ENCODE data around the gene RAB3D.

Gene RAB3D

DNA sequence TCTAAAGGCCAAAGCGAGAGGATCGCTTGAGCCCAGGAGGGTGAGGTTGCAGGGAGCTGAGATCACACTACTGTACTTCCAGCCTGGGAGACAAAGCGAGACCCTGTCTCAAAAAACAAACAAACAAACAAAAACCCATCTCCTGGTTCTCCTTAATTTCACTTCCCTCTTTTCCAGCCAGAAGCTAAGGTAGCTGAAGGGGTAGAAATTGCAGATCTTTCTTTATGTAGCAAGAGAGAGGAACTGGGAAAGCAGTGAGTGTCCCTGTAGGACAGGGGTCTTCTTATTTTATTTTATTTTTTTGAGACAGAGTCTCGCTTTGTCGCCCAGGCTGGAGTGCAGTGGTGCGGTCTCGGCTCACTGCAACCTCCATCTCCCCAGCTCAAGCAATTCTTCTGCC lies 48.0 kb downstream of the RAB3D start:
- TF ChIP-seq EZH2phosphoT487 (conservative IDR thresholded peaks at IDR 0.05; ENCODE audit: low read length): no peak
- TF ChIP-seq, protein P1, sequence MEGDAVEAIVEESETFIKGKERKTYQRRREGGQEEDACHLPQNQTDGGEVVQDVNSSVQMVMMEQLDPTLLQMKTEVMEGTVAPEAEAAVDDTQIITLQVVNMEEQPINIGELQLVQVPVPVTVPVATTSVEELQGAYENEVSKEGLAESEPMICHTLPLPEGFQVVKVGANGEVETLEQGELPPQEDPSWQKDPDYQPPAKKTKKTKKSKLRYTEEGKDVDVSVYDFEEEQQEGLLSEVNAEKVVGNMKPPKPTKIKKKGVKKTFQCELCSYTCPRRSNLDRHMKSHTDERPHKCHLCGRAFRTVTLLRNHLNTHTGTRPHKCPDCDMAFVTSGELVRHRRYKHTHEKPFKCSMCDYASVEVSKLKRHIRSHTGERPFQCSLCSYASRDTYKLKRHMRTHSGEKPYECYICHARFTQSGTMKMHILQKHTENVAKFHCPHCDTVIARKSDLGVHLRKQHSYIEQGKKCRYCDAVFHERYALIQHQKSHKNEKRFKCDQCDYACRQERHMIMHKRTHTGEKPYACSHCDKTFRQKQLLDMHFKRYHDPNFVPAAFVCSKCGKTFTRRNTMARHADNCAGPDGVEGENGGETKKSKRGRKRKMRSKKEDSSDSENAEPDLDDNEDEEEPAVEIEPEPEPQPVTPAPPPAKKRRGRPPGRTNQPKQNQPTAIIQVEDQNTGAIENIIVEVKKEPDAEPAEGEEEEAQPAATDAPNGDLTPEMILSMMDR (IDR thresholded peaks at IDR 0.05; ENCODE audit: insufficient read depth, low read length, poor library complexity, severe bottlenecking): no peak
- no peaks in the 10 kb centered on the region for H3K9me2 ChIP-seq (replicated peaks; ENCODE audit: insufficient read depth, low read length)
- H3K27me3 ChIP-seq (ENCODE audit: low read length): no peaks in the 10 kb centered on the region
- no peaks in the 10 kb centered on the region for H3K79me2 ChIP-seq (ENCODE audit: insufficient read depth, low read length)
- H3K27ac ChIP-seq (ENCODE audit: low read depth, low read length): no peak overlapping the region
- no peak overlapping the region for H3K4me2 ChIP-seq (ENCODE audit: low read depth, low read length, poor library complexity, severe bottlenecking)
- H3K4me3 ChIP-seq (ENCODE audit: insufficient read depth, low read length, poor library complexity, severe bottlenecking): no peak overlapping the region
- no peaks in the 10 kb centered on the region for H3K9me3 ChIP-seq (ENCODE audit: insufficient read depth, low read length)
- H2AFZ ChIP-seq (ENCODE audit: low read depth, low read length, severe bottlenecking): no peak overlapping the region
- H4K20me1 ChIP-seq (ENCODE audit: low read depth, low read length): no peaks in the 10 kb centered on the region
- no peak overlapping the region for H3K9ac ChIP-seq (ENCODE audit: low read length)
- H3F3A ChIP-seq (ENCODE audit: insufficient read depth): no peaks in the 10 kb centered on the region
- no peaks in the 10 kb centered on the region for H3K36me3 ChIP-seq (ENCODE audit: low read length)

DNA sequence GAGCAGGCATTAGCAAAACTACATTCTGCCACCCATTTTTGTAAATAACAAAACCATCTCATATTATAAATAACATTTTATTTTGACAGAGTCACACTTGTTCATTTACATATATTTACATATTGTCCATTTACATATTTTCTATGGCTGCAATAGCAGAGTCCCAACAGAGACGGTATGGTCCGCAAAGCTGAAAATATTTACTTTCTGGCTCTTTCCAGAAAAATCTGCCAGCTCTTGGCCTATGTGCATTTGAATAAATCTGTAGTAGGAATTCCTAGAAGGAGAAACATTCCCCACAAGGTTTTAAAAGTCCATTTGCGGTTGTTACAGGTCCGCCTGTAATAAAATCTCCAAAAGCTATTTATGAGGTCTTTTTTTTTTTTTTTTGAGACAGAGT lies 49.2 kb downstream of the RAB3D start:
- Histone ChIP-seq H3K4me2 (ENCODE audit: low read depth, low read length, poor library complexity, severe bottlenecking) (no peak overlapping the region), H3K79me2 (ENCODE audit: insufficient read depth, low read length) (no peaks in the 10 kb centered on the region), H3K27ac (ENCODE audit: low read depth, low read length) (no peak overlapping the region), H3K9me2 (replicated peaks; ENCODE audit: insufficient read depth, low read length) (no peaks in the 10 kb centered on the region), H3K9me3 (ENCODE audit: insufficient read depth, low read length) (no peaks in the 10 kb centered on the region), H4K20me1 (ENCODE audit: low read depth, low read length) (no peaks in the 10 kb centered on the region), H3F3A (ENCODE audit: insufficient read depth) (no peaks in the 10 kb centered on the region), H3K4me3 (ENCODE audit: insufficient read depth, low read length, poor library complexity, severe bottlenecking) (no peak overlapping the region), H3K36me3 (ENCODE audit: low read length) (no peaks in the 10 kb centered on the region), H3K9ac (ENCODE audit: low read length) (no peak overlapping the region), H3K27me3 (ENCODE audit: low read length) (no peaks in the 10 kb centered on the region), H2AFZ (ENCODE audit: low read depth, low read length, severe bottlenecking) (no peak overlapping the region)
- TF ChIP-seq, protein P1 (IDR thresholded peaks at IDR 0.05; ENCODE audit: insufficient read depth, low read length, poor library complexity, severe bottlenecking): no peak
- no peak for TF ChIP-seq EZH2phosphoT487 (conservative IDR thresholded peaks at IDR 0.05; ENCODE audit: low read length)

DNA sequence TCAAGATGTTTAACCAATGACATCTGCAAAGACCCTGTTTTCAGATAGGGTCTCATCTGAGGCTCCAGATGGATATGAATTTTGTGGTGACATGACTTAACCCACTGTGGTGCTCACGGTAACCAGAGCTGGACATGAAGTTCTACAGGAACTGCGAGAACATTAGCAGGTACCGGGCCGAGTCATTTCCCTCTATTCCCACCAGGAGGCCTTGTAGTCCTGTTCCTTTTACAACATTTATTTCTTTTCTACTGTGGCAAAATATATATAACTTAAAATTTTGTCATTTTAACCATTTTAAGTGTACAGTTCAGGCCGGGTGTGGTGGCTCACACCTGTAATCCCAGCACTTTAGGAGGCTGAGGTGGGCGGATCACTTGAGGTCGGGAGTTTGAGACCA lies 51.1 kb downstream of the RAB3D start:
- no peaks in the 10 kb centered on the region for H4K20me1 ChIP-seq (ENCODE audit: low read depth, low read length)

More for the DNA sequence above, 51.1 kb downstream of the RAB3D start:
- no peaks in the 10 kb centered on the region for H3K36me3 ChIP-seq (ENCODE audit: low read length)
- no peak overlapping the region for H3K4me3 ChIP-seq (ENCODE audit: insufficient read depth, low read length, poor library complexity, severe bottlenecking)
- no peaks in the 10 kb centered on the region for H3F3A ChIP-seq (ENCODE audit: insufficient read depth)
- no peak overlapping the region for H2AFZ ChIP-seq (ENCODE audit: low read depth, low read length, severe bottlenecking)
- no peak overlapping the region for H3K27ac ChIP-seq (ENCODE audit: low read depth, low read length)
- H3K79me2 ChIP-seq (ENCODE audit: insufficient read depth, low read length): no peaks in the 10 kb centered on the region
- H3K9me3 ChIP-seq (ENCODE audit: insufficient read depth, low read length): no peaks in the 10 kb centered on the region
- TF ChIP-seq EZH2phosphoT487 (conservative IDR thresholded peaks at IDR 0.05; ENCODE audit: low read length): no peak
- TF ChIP-seq, protein P1 (IDR thresholded peaks at IDR 0.05; ENCODE audit: insufficient read depth, low read length, poor library complexity, severe bottlenecking): no peak
- H3K27me3 ChIP-seq (ENCODE audit: low read length): no peaks in the 10 kb centered on the region
- no peaks in the 10 kb centered on the region for H3K9me2 ChIP-seq (replicated peaks; ENCODE audit: insufficient read depth, low read length)
- H3K9ac ChIP-seq (ENCODE audit: low read length): no peak overlapping the region
- no peak overlapping the region for H3K4me2 ChIP-seq (ENCODE audit: low read depth, low read length, poor library complexity, severe bottlenecking)

Measured in SU-DHL-6 (cell line).